DND-41 (cell line): ENCODE data around the gene SMIM22.

Source experiments
- ATAC-seq: fragments of 200-7000 bp; cut with Tn5 transposase; 3 replicates; pipeline ENCODE4 v1.9.1; 2021; ENCODE audit warnings: low read depth; ENCODE audit not compliant: insufficient read depth
- DNase-seq: peaks from one replicate; pipeline ENCODE4 v3.0.0-alpha.2; 2020
- H2AFZ ChIP-seq: 2 replicates; pipeline ENCODE4 v1.6.0; 2012; ENCODE audit warnings: low read depth, low read length
- H3K27ac ChIP-seq: 2 replicates; pipeline ENCODE4 v1.5.1; 2012; ENCODE audit warnings: low read length, inconsistent platforms
- H3K27me3 ChIP-seq: fragments of 200-600 bp; sonication (generic); 2 replicates; pipeline ENCODE4 v1.6.0; 2012; ENCODE audit warnings: low read length, mild to moderate bottlenecking, inconsistent platforms; ENCODE audit not compliant: insufficient read depth, poor library complexity
- H3K36me3 ChIP-seq: 2 replicates; pipeline ENCODE4 v1.5.1; 2012; ENCODE audit warnings: low read length, inconsistent platforms; ENCODE audit not compliant: insufficient read depth
- H3K4me1 ChIP-seq: 2 replicates; pipeline ENCODE4 v1.5.1; 2012; ENCODE audit warnings: mild to moderate bottlenecking, low read length; ENCODE audit not compliant: insufficient read depth
- H3K4me2 ChIP-seq: 2 replicates; pipeline ENCODE4 v1.6.0; 2012; ENCODE audit warnings: mild to moderate bottlenecking, moderate library complexity, low read length, inconsistent platforms; ENCODE audit not compliant: insufficient read depth
- H3K4me3 ChIP-seq, 2 experiments: fragments of 200-600 bp in 1 of 2; shearing (Covaris generic) in 1 of 2; 2 replicates each; pipeline ENCODE4 v1.5.1; 2012 to 2016; ENCODE audit warnings: inconsistent platforms in 2 of 2, low read length in 2 of 2, mild to moderate bottlenecking in 2 of 2, low read depth in 1 of 2, moderate library complexity in 1 of 2
- H3K79me2 ChIP-seq: 2 replicates; pipeline ENCODE4 v1.6.0; 2012; ENCODE audit warnings: low read length, inconsistent platforms; ENCODE audit not compliant: insufficient read depth
- H3K9ac ChIP-seq: 2 replicates; pipeline ENCODE4 v1.6.0; 2012; ENCODE audit warnings: low read depth, mild to moderate bottlenecking, inconsistent platforms, low read length, moderate library complexity
- H3K9me3 ChIP-seq: 2 replicates; pipeline ENCODE4 v1.5.1; 2012; ENCODE audit warnings: low read length, moderate library complexity, mild to moderate bottlenecking, inconsistent platforms; ENCODE audit not compliant: insufficient read depth, severe bottlenecking
- H4K20me1 ChIP-seq: 2 replicates; pipeline ENCODE4 v1.6.0; 2012; ENCODE audit warnings: low read length; ENCODE audit not compliant: insufficient read depth
- EZH2 ChIP-seq: IDR thresholded peaks from 3 replicates; pipeline ENCODE4 v1.6.1; 2012; ENCODE audit warnings: borderline replicate concordance, low read depth, mild to moderate bottlenecking, moderate library complexity, low read length, inconsistent platforms; ENCODE audit not compliant: severe bottlenecking
- TF ChIP-seq, protein P1 (sequence below): IDR thresholded peaks from 2 replicates; pipeline ENCODE4 v1.5.1; 2012; ENCODE audit warnings: borderline replicate concordance, low read length, moderate library complexity, mild to moderate bottlenecking; ENCODE audit not compliant: poor library complexity, severe bottlenecking; ENCODE audit errors: extremely low read depth

SMIM22 gene

DNA sequence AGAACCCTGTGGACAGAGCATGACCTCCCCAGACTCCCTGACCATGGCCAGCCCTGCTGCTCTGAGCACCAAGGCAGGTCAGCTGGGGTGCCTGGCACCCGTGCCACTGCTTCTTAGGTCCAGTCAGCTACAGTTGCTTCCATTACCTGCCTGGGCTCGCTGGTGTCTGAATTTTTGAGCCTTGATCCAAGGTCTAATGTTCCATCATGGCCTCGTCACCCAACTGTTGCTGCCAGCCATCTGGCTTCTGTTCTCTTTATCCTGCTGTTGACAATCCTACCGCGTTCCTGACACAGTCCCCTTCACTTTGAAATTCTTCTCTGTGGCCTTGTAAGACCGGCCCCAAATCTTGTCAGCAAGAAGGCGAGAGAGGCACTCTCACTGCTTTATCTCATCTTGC is 35.2 kb downstream of the SMIM22 start:
- TF ChIP-seq, protein P1, sequence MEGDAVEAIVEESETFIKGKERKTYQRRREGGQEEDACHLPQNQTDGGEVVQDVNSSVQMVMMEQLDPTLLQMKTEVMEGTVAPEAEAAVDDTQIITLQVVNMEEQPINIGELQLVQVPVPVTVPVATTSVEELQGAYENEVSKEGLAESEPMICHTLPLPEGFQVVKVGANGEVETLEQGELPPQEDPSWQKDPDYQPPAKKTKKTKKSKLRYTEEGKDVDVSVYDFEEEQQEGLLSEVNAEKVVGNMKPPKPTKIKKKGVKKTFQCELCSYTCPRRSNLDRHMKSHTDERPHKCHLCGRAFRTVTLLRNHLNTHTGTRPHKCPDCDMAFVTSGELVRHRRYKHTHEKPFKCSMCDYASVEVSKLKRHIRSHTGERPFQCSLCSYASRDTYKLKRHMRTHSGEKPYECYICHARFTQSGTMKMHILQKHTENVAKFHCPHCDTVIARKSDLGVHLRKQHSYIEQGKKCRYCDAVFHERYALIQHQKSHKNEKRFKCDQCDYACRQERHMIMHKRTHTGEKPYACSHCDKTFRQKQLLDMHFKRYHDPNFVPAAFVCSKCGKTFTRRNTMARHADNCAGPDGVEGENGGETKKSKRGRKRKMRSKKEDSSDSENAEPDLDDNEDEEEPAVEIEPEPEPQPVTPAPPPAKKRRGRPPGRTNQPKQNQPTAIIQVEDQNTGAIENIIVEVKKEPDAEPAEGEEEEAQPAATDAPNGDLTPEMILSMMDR, result no peak
- no peak for TF ChIP-seq EZH2
- H3K27me3 ChIP-seq, result no peaks in the 10 kb centered on the region
- no peak overlapping the region for H2AFZ ChIP-seq
- ATAC-seq (no peak), DNase-seq (no peak)
- peaks cover 8% of the 10 kb centered on the region; the same call in 1 of the 2 replicates for H4K20me1 ChIP-seq
- peaks cover 85% of the 10 kb centered on the region for H3K36me3 ChIP-seq
- H3K9ac ChIP-seq, result no peak overlapping the region
- no peaks in the 10 kb centered on the region for H3K4me1 ChIP-seq
- no peak overlapping the region for H3K4me3 ChIP-seq
- H3K27ac ChIP-seq, result no peak overlapping the region
- no peak overlapping the region for H3K4me2 ChIP-seq
- 0 out of 2 replicates have a peak, but pooled peaks cover 4% of the 10 kb centered on the region for H3K79me2 ChIP-seq
- no peaks in the 10 kb centered on the region for H3K9me3 ChIP-seq

DNA sequence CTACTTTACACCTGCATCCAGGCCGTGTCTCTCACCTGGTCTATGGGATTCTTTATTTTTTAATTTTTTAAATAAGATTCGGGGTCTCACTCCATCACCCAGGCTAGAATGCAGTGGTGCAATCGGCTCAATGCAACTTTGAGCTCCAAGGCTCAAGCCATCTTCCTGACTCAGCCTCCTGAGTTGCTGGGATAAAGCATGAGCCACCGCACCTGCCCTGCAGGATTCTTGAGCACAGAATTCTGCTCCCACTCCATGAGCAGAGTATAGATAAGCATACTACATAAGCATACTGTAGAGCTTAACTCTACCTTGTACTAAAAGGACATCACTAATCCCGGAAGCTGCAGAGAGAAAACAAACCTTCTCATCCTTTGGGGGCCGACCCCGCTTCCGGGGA is 36.4 kb downstream of the SMIM22 start:
- Histone ChIP-seq H3K4me2 (no peak overlapping the region), H2AFZ (no peak overlapping the region), H3K9ac (no peak overlapping the region), H3K27me3 (no peaks in the 10 kb centered on the region), H3K79me2 (0 out of 2 replicates have a peak, but pooled peaks cover 6% of the 10 kb centered on the region), H4K20me1 (peaks cover 8% of the 10 kb centered on the region; the same call in 1 of the 2 replicates), H3K4me1 (no peaks in the 10 kb centered on the region), H3K27ac (no peak overlapping the region), H3K9me3 (no peaks in the 10 kb centered on the region), H3K4me3 (no peak overlapping the region), H3K36me3 (peaks cover 85% of the 10 kb centered on the region)
- DNase-seq (no peak), ATAC-seq (no peak)
- TF ChIP-seq EZH2, result no peak
- TF ChIP-seq, protein P1, result no peak

DNA sequence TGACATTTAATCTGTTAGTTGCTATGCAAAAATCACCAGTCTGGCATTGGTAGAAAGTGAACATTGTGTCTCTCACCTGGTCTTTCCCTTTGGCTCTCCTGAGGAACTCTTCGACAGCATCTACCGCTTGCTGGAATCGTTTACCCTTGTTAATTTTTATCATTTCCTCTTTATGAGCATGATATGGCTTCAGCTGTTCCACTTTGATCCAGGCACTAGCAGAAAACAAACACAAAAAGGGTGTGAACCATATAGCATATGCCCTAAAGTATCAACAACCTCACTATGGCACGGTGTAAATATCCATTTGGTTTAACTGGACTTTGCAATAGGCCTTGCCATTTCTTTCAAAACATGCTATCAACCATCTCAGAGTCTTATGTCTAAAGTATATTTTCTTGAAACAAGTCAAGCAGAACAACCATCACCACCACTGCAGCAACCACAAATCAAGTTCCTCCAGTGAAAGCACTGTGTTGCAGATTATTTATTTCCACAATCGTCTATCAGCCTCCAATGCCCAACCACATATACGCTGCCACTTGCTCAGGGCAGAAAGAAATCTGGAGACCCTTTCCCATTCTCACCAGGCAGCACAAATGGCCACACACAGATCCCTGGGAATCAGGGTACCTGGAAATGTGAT is 37.7 kb downstream of the SMIM22 start:
- no peak overlapping the region for H2AFZ ChIP-seq

More for the DNA sequence above, 37.7 kb downstream of the SMIM22 start:
- no peaks in the 10 kb centered on the region for H3K27me3 ChIP-seq
- H3K4me3 ChIP-seq, result no peak overlapping the region
- H4K20me1 ChIP-seq, result peaks cover 8% of the 10 kb centered on the region; the same call in 1 of the 2 replicates
- H3K9me3 ChIP-seq, result no peaks in the 10 kb centered on the region
- peaks cover 85% of the 10 kb centered on the region for H3K36me3 ChIP-seq
- no peaks in the 10 kb centered on the region for H3K4me1 ChIP-seq
- ATAC-seq (no peak), DNase-seq (no peak)
- H3K9ac ChIP-seq, result no peak overlapping the region
- no peak for TF ChIP-seq EZH2
- TF ChIP-seq, protein P1, result no peak
- no peak overlapping the region for H3K27ac ChIP-seq
- no peak overlapping the region for H3K4me2 ChIP-seq
- 0 out of 2 replicates have a peak, but pooled peaks cover 13% of the 10 kb centered on the region for H3K79me2 ChIP-seq
